GM18502 (cell line): ENCODE measurements around the gene OXLD1.

Experiments
- ATAC-seq: cut with Tn5 transposase; IDR thresholded peaks from one replicate; pipeline ENCODE4 v1.9.1; 2021; ENCODE audit warnings: mild to moderate bottlenecking; ENCODE audit not compliant: unreplicated experiment, poor library complexity

OXLD1 gene

GRCh38 chr17:81702934-81703746 lies 36.7 kb upstream of the OXLD1 start, which contains the start of gene MRPL12:
TSS of gene MRPL12 (plus strand) at chr17:81703367. CDS start at chr17:81703502, 135 bp downstream.
- ATAC-seq = peak; percentile 79

- ATAC-seq = no peak
These were observed 35.1 kb upstream of the OXLD1 start for GRCh38 chr17:81701288-81702071.

GRCh38 chr17:81700353-81701287 lies 34.2 kb upstream of the OXLD1 start:
- ATAC-seq = no peak

GRCh38 chr17:81697261-81698044 lies 31.0 kb upstream of the OXLD1 start:
- ATAC-seq = no peak

GRCh38 chr17:81696218-81696941 lies 30.0 kb upstream of the OXLD1 start:
- ATAC-seq = no peak

- no peak for ATAC-seq
These were observed 29.4 kb upstream of the OXLD1 start for GRCh38 chr17:81695801-81696200.

- ATAC-seq = no peak
These were observed 28.8 kb upstream of the OXLD1 start for GRCh38 chr17:81695211-81695610.

GRCh38 chr17:81694810-81695209 lies 28.4 kb upstream of the OXLD1 start:
- no peak for ATAC-seq

GRCh38 chr17:81693509-81694210 lies 27.3 kb upstream of the OXLD1 start:
- ATAC-seq = no peak

GRCh38 chr17:81691608-81692007 lies 25.2 kb upstream of the OXLD1 start:
- no peak for ATAC-seq

- no peak for ATAC-seq
These were observed 24.8 kb upstream of the OXLD1 start for GRCh38 chr17:81691196-81691595.

- ATAC-seq = no peak
These were observed 24.1 kb upstream of the OXLD1 start for GRCh38 chr17:81690549-81690948.

- no peak for ATAC-seq
These were observed 23.7 kb upstream of the OXLD1 start for GRCh38 chr17:81690066-81690465.

GRCh38 chr17:81688616-81689015 lies 22.2 kb upstream of the OXLD1 start:
- ATAC-seq = no peak

- no peak for ATAC-seq
These were observed 21.6 kb upstream of the OXLD1 start for GRCh38 chr17:81687770-81688541.

GRCh38 chr17:81686614-81687013 lies 20.2 kb upstream of the OXLD1 start:
- no peak for ATAC-seq

- ATAC-seq = no peak
These were observed 18.7 kb upstream of the OXLD1 start for GRCh38 chr17:81685108-81685507.
